ENCODE results near the gene COL4A4. TPM values are rescaled to one million over a fixed set of nuclear protein-coding genes. Genes with fewer than 3 reads are reported as not detected.

The COL4A4 gene
- total RNA-seq = under 1 TPM; 0.08 to 0.28 (median 0.20) TPM
- 0.31 TPM for total RNA-seq (2013)
- total RNA-seq = 0 to 1.2 (median 0.15) reads per million in 29 experiments

GRCh38 chr2:227163998-227164762, at the start of gene COL4A4, which contains the start of gene COL4A3:
Gene COL4A4, minus strand, starts transcription at chr2:227164205. Its CDS starts 16,722 bp downstream, at chr2:227147483.
Gene COL4A3, plus strand, starts transcription at chr2:227164624. Its CDS starts 103 bp downstream, at chr2:227164727.
- ATAC-seq (replicated peaks in 1 of 4) = peak; percentile 24 to 55 (median 33)
- no peak within 1 kb of the TSS for H3K27ac ChIP-seq (ENCODE audit: low read length)
- CTCF ChIA-PET = no interaction called here

GRCh38 chr2:227207573-227207972, 43.6 kb upstream of the COL4A4 start:
- Mint-ChIP-seq H3K27ac (no peak overlapping the region), H3K4me1 (no peaks in the 10 kb centered on the region), H3K4me3 (no peak overlapping the region), H3K36me3 (no peaks in the 10 kb centered on the region), H3K9me3 (no peaks in the 10 kb centered on the region), H3K27me3 (peaks cover 9 to 24% of the 10 kb centered on the region in 2 donors)
- DNase-seq (no peak), ATAC-seq (replicated peaks in 1 of 4) (no peak)
- CTCF ChIA-PET = interaction anchor here in 1 of 2 donors (0.6 kb wide), 1 partner anchor 12 kb away, joined by 11 read pairs; no protein-coding TSS in a partner anchor
- Histone ChIP-seq H3K4me3 (ENCODE audit: control insufficient read depth in 1 of 2, extremely low read depth in 1 of 2, low read length in 1 of 2) (no peak overlapping the region), H3K36me3 (ENCODE audit: control insufficient read depth in 2 of 2, extremely low read depth in 1 of 2, insufficient read depth in 1 of 2, low read length in 1 of 2) (no peaks in the 10 kb centered on the region), H3K4me1 (ENCODE audit: control insufficient read depth in 1 of 2, extremely low read depth in 1 of 2, insufficient read depth in 2 of 2, low read length in 2 of 2) (no peaks in the 10 kb centered on the region), H3K9me3 (no peaks in the 10 kb centered on the region), H3K27me3 (replicated peaks in 1 of 2; ENCODE audit: control insufficient read depth in 2 of 2, extremely low read depth in 1 of 2, insufficient read depth in 2 of 2, low read length in 1 of 2) (peaks cover 0 to 4% of the 10 kb centered on the region in 2 experiments), H3K27ac (ENCODE audit: low read length) (no peak overlapping the region)
- WGBS (ENCODE audit: insufficient coverage) = 58% methylated on average over 2 of the region's 2 CpGs
- POLR2A ChIA-PET = no interaction called here

More at GRCh38 chr2:227163998-227164762, at the start of gene COL4A4, which contains the start of gene COL4A3:
- POLR2A ChIA-PET = no interaction called here
- H3K27me3 Mint-ChIP-seq = peaks cover 59 to 61% of the 10 kb centered on the region in 2 donors
- H3K36me3 Mint-ChIP-seq = no peaks in the 10 kb centered on the region
- Histone ChIP-seq H3K4me3 (ENCODE audit: control insufficient read depth in 1 of 2, extremely low read depth in 1 of 2, low read length in 1 of 2) (peak within 1 kb of the TSS in 1 of 2 donors; percentile 51), H3K4me1 (ENCODE audit: control insufficient read depth in 1 of 2, extremely low read depth in 1 of 2, insufficient read depth in 2 of 2, low read length in 2 of 2) (peaks cover 0 to 11% of the 10 kb centered on the region in 2 experiments), H3K27me3 (replicated peaks in 1 of 2; ENCODE audit: control insufficient read depth in 2 of 2, extremely low read depth in 1 of 2, insufficient read depth in 2 of 2, low read length in 1 of 2) (peaks cover 17 to 22% of the 10 kb centered on the region in 2 experiments), H3K36me3 (ENCODE audit: control insufficient read depth in 2 of 2, extremely low read depth in 1 of 2, insufficient read depth in 1 of 2, low read length in 1 of 2) (no peaks in the 10 kb centered on the region), H3K9me3 (no peaks in the 10 kb centered on the region)
- peaks cover 5 to 15% (median 12%) of the 10 kb centered on the region in 3 donors for H3K4me1 Mint-ChIP-seq
- H3K4me3 Mint-ChIP-seq = peak within 1 kb of the TSS; percentile 56 to 73 (median 59)
- WGBS (ENCODE audit: insufficient coverage) = under 1% methylated on average over 54 of the region's 77 CpGs
- H3K27ac Mint-ChIP-seq = no peak within 1 kb of the TSS
- DNase-seq = no peak
- no peaks in the 10 kb centered on the region for H3K9me3 Mint-ChIP-seq

- Histone ChIP-seq H3K9me3 (no peaks in the 10 kb centered on the region), H3K27me3 (replicated peaks in 1 of 2; ENCODE audit: control insufficient read depth in 2 of 2, extremely low read depth in 1 of 2, insufficient read depth in 2 of 2, low read length in 1 of 2) (peaks cover 0 to 4% of the 10 kb centered on the region in 2 experiments), H3K4me1 (ENCODE audit: control insufficient read depth in 1 of 2, extremely low read depth in 1 of 2, insufficient read depth in 2 of 2, low read length in 2 of 2) (no peaks in the 10 kb centered on the region), H3K4me3 (ENCODE audit: control insufficient read depth in 1 of 2, extremely low read depth in 1 of 2, low read length in 1 of 2) (no peak overlapping the region), H3K36me3 (ENCODE audit: control insufficient read depth in 2 of 2, extremely low read depth in 1 of 2, insufficient read depth in 1 of 2, low read length in 1 of 2) (no peaks in the 10 kb centered on the region), H3K27ac (ENCODE audit: low read length) (no peak overlapping the region)
- Mint-ChIP-seq H3K27ac (no peak overlapping the region), H3K4me1 (no peaks in the 10 kb centered on the region), H3K27me3 (peaks cover 9 to 20% of the 10 kb centered on the region in 2 donors), H3K9me3 (no peaks in the 10 kb centered on the region), H3K36me3 (no peaks in the 10 kb centered on the region), H3K4me3 (no peak overlapping the region)
- ChIA-PET POLR2A (no interaction called here), CTCF (no interaction called here)
- no peak for DNase-seq
- 85% methylated on average over 5 of the region's 9 CpGs for WGBS (ENCODE audit: insufficient coverage)
- ATAC-seq (replicated peaks in 1 of 4) = no peak
Measured at GRCh38 chr2:227206406-227206805, 42.4 kb upstream of the COL4A4 start.

- ChIA-PET CTCF (interaction anchor here in 1 of 2 donors (0.6 kb wide), 2 partner anchors 19 to 61 kb away, joined by 3 to 6 read pairs; no protein-coding TSS in a partner anchor), POLR2A (interaction anchor here in 1 of 2 donors (0.6 kb wide), 1 partner anchor 12 kb away, joined by 4 read pairs; no protein-coding TSS in a partner anchor)
- H3K36me3 ChIP-seq (ENCODE audit: control insufficient read depth in 2 of 2, extremely low read depth in 1 of 2, insufficient read depth in 1 of 2, low read length in 1 of 2) = no peaks in the 10 kb centered on the region
- H3K27me3 Mint-ChIP-seq = peaks cover 9 to 20% of the 10 kb centered on the region in 2 donors
- H3K4me3 Mint-ChIP-seq = no peak overlapping the region
- H3K27ac ChIP-seq (ENCODE audit: low read length) = no peak overlapping the region
- no peaks in the 10 kb centered on the region for H3K9me3 Mint-ChIP-seq
- ATAC-seq (replicated peaks in 1 of 4) (no peak), DNase-seq (no peak)
- no peak overlapping the region for H3K4me3 ChIP-seq (ENCODE audit: control insufficient read depth in 1 of 2, extremely low read depth in 1 of 2, low read length in 1 of 2)
- H3K36me3 Mint-ChIP-seq = no peaks in the 10 kb centered on the region
- 65% methylated on average over 2 of the region's 4 CpGs for WGBS (ENCODE audit: insufficient coverage)
- no peaks in the 10 kb centered on the region for H3K9me3 ChIP-seq
- no peaks in the 10 kb centered on the region for H3K4me1 Mint-ChIP-seq
- H3K27ac Mint-ChIP-seq = no peak overlapping the region
- H3K27me3 ChIP-seq (replicated peaks in 1 of 2; ENCODE audit: control insufficient read depth in 2 of 2, extremely low read depth in 1 of 2, insufficient read depth in 2 of 2, low read length in 1 of 2) = peaks cover 0 to 4% of the 10 kb centered on the region in 2 experiments
- no peaks in the 10 kb centered on the region for H3K4me1 ChIP-seq (ENCODE audit: control insufficient read depth in 1 of 2, extremely low read depth in 1 of 2, insufficient read depth in 2 of 2, low read length in 2 of 2)
Measured at GRCh38 chr2:227205701-227206100, 41.7 kb upstream of the COL4A4 start.

GRCh38 chr2:227204452-227204851, 40.4 kb upstream of the COL4A4 start:
- DNase-seq (no peak), ATAC-seq (replicated peaks in 1 of 4) (no peak)
- peaks cover 0 to 4% of the 10 kb centered on the region in 2 experiments for H3K27me3 ChIP-seq (replicated peaks in 1 of 2; ENCODE audit: control insufficient read depth in 2 of 2, extremely low read depth in 1 of 2, insufficient read depth in 2 of 2, low read length in 1 of 2)
- no peaks in the 10 kb centered on the region for H3K9me3 ChIP-seq
- Mint-ChIP-seq H3K4me1 (no peaks in the 10 kb centered on the region), H3K4me3 (no peak overlapping the region), H3K27ac (no peak overlapping the region), H3K36me3 (no peaks in the 10 kb centered on the region), H3K9me3 (no peaks in the 10 kb centered on the region), H3K27me3 (peaks cover 13 to 17% of the 10 kb centered on the region in 2 donors)
- ChIA-PET CTCF (no interaction called here), POLR2A (no interaction called here)
- WGBS (ENCODE audit: insufficient coverage) = 100% methylated on average over 3 of the region's 4 CpGs
- no peak overlapping the region for H3K4me3 ChIP-seq (ENCODE audit: control insufficient read depth in 1 of 2, extremely low read depth in 1 of 2, low read length in 1 of 2)
- no peaks in the 10 kb centered on the region for H3K4me1 ChIP-seq (ENCODE audit: control insufficient read depth in 1 of 2, extremely low read depth in 1 of 2, insufficient read depth in 2 of 2, low read length in 2 of 2)
- H3K36me3 ChIP-seq (ENCODE audit: control insufficient read depth in 2 of 2, extremely low read depth in 1 of 2, insufficient read depth in 1 of 2, low read length in 1 of 2) = no peaks in the 10 kb centered on the region
- H3K27ac ChIP-seq (ENCODE audit: low read length) = no peak overlapping the region

- CTCF ChIA-PET = no interaction called here
- POLR2A ChIA-PET = no interaction called here
- Mint-ChIP-seq H3K9me3 (no peaks in the 10 kb centered on the region), H3K27ac (no peak overlapping the region), H3K27me3 (peaks cover 5 to 9% of the 10 kb centered on the region in 2 donors), H3K4me3 (no peak overlapping the region), H3K36me3 (no peaks in the 10 kb centered on the region), H3K4me1 (no peaks in the 10 kb centered on the region)
- H3K27me3 ChIP-seq (replicated peaks in 1 of 2; ENCODE audit: control insufficient read depth in 2 of 2, extremely low read depth in 1 of 2, insufficient read depth in 2 of 2, low read length in 1 of 2) = no peaks in the 10 kb centered on the region
- H3K27ac ChIP-seq (ENCODE audit: low read length) = no peak overlapping the region
- ATAC-seq (replicated peaks in 1 of 4) = no peak
- no peaks in the 10 kb centered on the region for H3K4me1 ChIP-seq (ENCODE audit: control insufficient read depth in 1 of 2, extremely low read depth in 1 of 2, insufficient read depth in 2 of 2, low read length in 2 of 2)
- no peak overlapping the region for H3K4me3 ChIP-seq (ENCODE audit: control insufficient read depth in 1 of 2, extremely low read depth in 1 of 2, low read length in 1 of 2)
- H3K36me3 ChIP-seq (ENCODE audit: control insufficient read depth in 2 of 2, extremely low read depth in 1 of 2, insufficient read depth in 1 of 2, low read length in 1 of 2) = no peaks in the 10 kb centered on the region
- no peaks in the 10 kb centered on the region for H3K9me3 ChIP-seq
- no peak for DNase-seq
- no CpG with 5 or more reads among the region's 2 CpGs for WGBS (ENCODE audit: insufficient coverage)
Measured at GRCh38 chr2:227201771-227202170, 37.8 kb upstream of the COL4A4 start.

Data from T-cell (primary cell).